HG03103 (cell line): ENCODE data around the gene POGZ.
"Not testable (repeated sequence)": the region's sequence is repeated elsewhere in the genome, so short reads cannot be mapped to it uniquely, and the experiment has no call there.

ENCODE experiments used
- ATAC-seq: cut with Tn5 transposase; IDR thresholded peaks from one replicate; pipeline ENCODE4 v1.9.1; 2021; ENCODE audit warnings: low read depth; ENCODE audit not compliant: unreplicated experiment

Gene POGZ

DNA sequence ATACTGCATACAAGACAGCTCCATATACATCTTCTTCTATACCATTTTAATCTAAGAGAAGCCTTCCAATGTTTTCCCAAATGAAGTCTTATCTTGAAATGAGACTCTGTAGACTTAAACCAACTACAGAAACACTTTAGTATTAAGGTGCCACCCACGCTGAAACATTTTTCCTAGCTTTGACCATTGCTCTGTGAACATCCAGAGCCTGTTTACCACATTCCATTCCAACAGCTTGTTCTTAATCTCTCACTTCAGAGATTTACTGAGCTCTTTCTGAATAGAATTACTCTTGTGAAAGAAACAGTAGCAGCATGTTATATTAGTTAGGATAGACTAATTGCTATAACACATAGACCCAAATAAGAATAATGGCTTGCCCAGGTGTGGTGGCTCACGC is 19.6 kb upstream of the POGZ start:
- no peak for ATAC-seq

DNA sequence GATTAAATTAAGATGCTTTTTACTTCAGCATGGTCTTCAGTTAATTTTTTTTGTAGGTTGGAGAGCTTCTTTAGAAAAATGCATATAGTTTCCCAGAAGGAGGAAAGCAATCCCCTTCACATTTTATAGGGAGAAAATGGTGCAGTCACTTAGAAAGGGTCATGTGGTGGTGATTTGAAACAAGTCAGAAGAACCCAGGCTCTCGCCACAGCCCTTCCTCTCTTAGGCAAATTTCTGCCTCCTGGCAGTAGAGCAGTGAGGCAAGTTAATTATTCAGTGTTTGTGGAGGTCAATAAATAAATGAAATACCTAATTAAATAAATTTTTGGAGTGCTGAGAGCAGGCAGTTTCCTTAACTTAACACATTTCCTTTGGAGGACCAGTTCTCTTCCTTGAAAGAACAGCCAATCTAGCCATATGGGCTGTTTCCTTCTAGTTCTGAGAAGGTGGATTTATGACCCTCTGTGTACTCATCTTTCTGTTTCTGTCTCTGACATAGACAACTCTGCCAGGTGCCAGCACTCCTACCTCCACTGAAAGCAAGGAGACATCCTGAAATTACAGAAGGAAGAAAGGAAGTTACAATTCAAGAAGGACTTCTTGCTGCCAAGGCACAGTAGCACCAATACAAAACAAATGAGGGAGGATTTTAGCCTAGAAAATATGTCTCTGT is 19.0 kb upstream of the POGZ start:
- ATAC-seq, result no peak

GRCh38 chr1:151477066-151477465 is 17.8 kb upstream of the POGZ start:
- no peak for ATAC-seq

- no peak for ATAC-seq
Measured at GRCh38 chr1:151476083-151476482, 16.8 kb upstream of the POGZ start.

GRCh38 chr1:151475175-151475574 is 15.9 kb upstream of the POGZ start:
- ATAC-seq, result peak; percentile 85

GRCh38 chr1:151474745-151475144 is 15.5 kb upstream of the POGZ start:
- ATAC-seq, result no peak

DNA sequence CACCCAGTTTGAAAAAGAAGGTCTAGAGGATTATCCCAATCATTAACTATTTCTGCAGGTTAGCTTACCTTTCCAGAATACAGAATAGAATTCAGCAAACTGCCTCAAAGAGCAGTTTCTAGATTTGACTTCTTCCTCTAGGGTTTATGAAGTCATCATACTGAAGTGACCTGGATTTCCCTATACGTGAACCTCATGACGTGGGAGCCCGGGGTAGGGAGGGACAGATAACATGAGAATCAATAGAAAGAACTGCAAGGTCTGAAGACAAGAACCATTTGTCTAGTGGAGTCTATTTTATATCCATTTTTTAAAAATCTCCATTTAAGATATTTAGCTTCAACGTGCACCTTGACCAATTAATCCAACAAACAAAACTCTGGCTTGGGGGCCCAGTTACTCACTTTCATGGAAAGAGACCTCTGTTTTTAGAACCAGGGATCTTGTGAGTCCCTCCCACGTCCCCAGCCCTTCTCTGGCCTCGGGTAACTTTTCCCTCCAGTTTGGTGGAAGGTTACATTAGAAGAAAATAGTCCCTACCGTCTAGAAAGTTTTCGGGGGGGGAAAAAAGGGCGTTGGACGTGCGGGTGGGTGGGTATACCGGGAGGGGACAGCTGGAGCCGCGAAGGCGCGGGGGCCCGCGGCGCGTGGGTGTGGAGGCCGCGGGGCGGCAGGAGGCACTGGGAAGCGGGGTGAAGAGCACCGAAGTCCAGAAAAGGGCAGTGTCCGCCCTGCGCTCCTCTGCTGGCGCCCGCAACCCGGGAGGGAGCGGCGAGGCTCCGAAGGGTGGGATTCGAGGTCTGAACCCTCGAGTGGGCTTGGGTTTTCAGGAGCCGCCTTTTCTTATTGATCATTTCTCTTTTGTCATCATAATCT is 13.8 kb upstream of the POGZ start:
- ATAC-seq, result no peak

DNA sequence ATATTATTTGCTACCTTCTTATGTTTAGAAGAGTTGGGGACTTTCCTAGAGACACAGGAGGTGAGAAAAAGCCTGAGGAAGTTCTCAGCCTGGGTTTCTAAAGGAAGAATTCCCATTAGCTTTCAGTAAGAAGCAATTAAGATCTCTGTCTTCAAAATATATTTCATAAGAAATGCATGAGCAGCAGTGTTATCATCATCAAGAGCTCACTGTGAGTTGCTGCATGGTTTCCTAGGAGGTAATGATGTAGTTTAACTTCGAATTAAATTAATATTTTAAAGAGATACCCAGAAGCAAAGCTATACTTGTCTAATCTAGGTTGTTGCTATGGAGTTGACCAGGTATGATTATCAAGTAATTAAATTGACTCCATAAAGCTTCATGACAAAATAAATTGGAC is 5.7 kb upstream of the POGZ start:
- no peak for ATAC-seq

GRCh38 chr1:151461694-151462093 is 2.4 kb upstream of the POGZ start:
- ATAC-seq, result no peak

DNA sequence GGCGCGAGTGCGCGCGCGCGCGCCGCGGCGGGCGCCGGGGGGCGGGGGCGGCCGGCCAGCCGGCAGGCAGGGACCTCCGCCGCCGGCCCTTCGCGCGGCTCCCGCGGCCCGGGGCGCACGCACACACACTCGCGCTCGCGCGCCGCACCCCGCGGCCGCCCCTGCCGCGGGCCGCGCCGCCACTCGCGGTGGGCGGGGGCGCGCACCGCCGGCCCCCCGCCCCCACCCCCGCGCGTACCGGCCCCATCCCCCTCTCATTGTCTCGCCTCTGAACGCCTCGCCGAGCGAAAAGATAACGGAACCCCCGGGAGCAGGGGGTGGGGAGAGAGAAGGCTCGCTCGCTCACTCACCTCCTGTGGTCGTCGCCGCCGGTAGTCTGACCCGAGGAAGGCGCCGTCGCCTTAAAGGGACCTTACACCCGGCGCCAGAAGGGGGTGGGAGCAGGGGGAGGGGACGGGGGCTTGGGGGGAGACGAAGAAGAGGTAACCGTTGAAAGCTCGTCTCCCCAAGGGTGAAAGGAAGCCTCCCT is 428 bp downstream of the POGZ start:
- ATAC-seq, result no peak

GRCh38 chr1:151457911-151458801 is 1.1 kb downstream of the POGZ start:
- no peak for ATAC-seq

DNA sequence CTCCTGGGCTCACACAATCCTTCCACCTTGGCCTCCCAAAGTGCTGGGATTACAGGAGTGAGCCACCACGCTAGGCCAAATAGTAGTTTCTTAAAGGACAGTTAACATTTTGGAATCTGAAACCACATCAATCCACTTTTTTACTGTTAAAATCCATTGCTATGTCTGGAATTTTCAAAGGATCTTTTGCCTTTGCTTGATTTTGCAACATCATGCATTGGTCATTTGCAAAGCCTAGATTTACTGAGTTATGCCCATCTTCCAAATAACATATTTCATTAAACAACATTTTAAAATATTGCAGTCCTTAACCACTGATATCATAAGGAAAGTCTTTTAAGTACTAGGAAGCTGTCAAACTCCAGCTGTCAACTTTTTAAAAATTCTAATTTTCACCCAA is 3.3 kb downstream of the POGZ start:
- ATAC-seq, result no peak

- no peak for ATAC-seq
Measured at GRCh38 chr1:151455231-151455630, 4.1 kb downstream of the POGZ start.

DNA sequence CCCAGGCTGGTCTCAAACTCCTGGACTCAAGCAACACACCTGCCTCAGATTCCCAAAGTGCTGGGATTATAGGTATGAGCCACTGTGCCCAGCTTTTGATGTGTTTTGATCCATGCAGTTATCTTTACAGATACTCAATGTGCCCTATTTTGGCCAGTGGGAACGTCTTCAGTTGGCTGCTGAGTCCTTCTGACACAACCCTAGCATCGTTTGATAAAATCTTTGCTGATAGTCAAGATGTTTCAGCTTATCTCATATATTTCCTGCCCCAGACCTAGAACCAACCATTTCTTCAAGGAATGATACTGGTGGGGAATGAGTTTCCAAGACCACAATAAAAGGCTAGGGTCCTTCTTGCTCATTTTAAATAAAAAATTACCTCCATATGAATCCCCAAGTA is 11.6 kb downstream of the POGZ start:
- ATAC-seq, result no peak

- no peak for ATAC-seq
Measured at GRCh38 chr1:151444783-151445177, 14.5 kb downstream of the POGZ start.

- no peak for ATAC-seq
Measured at GRCh38 chr1:151443846-151444782, 15.2 kb downstream of the POGZ start.

DNA sequence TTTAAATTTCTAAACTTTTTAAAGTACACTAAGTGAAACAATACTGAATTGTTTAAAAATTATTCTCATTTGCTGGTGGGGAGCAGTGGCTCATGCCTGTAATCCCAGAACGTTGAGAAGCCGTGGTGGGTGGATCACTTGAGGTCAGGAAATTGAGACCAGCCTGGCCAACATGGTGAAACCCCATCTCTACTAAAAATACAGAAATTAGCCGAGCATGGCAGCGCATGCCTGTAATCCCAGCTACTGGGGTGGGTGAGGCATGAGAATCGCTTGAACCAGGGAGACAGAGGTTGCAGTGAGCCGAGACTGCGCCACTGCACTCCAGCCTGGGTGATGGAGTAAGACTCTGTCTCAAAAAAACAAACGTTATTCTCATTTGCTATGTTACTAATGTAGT is 21.9 kb downstream of the POGZ start:
- not testable (repeated sequence) for ATAC-seq

GRCh38 chr1:151436985-151437384 is 22.3 kb downstream of the POGZ start:
- no peak for ATAC-seq

GRCh38 chr1:151435174-151435573 is 24.1 kb downstream of the POGZ start:
- no peak for ATAC-seq

- not testable (repeated sequence) for ATAC-seq
Measured at GRCh38 chr1:151433827-151434226, 25.5 kb downstream of the POGZ start.
